Measurements from ENCODE around the gene PET117.

GRCh38 chr20:18138639-18139583 is 1.2 kb downstream of the PET117 start:
- TF ChIP-seq CTCF (IDR thresholded peaks at IDR 0.05; ENCODE audit: low read depth, low read length, poor library complexity, severe bottlenecking) (no peak), EZH2phosphoT487 (IDR thresholded peaks at IDR 0.05; ENCODE audit: borderline replicate concordance, low read length) (no peak)
